Prostate gland (tissue), 2 donors: ENCODE measurements around the gene ANKRD39.

Experiments used
- CTCF ChIP-seq, 4 experiments: fragments of 200-600 bp in 2 of 4; fragments of 450-650 bp in 2 of 4; sonication (generic) in 2 of 4; IDR thresholded peaks; 1 replicate in 3 of 4; 2 replicates in 1 of 4; pipeline ENCODE4 v1.5.1; 2016 to 2019; ENCODE audit warnings: antibody characterized with exemption in 4 of 4, mild to moderate bottlenecking in 2 of 4, moderate library complexity in 2 of 4
- POLR2A ChIP-seq: fragments of 450-650 bp; IDR thresholded peaks from one replicate; pipeline ENCODE4 v1.6.1; 2016; ENCODE audit warnings: antibody characterized with exemption, mild to moderate bottlenecking

- no peak for TF ChIP-seq CTCF (IDR thresholded peaks at IDR 0.05)
- no peak for TF ChIP-seq POLR2A
These were observed 15.9 kb upstream of the ANKRD39 start for GRCh38 chr2:96873651-96874096.
